Measurements from ENCODE around the gene INO80E. TPM values are rescaled to one million over a fixed set of nuclear protein-coding genes. Genes with fewer than 3 reads are reported as not detected.
"Not testable (repeated sequence)": the region's sequence is repeated elsewhere in the genome, so short reads cannot be mapped to it uniquely, and the experiment has no call there.

INO80E gene
- total RNA-seq, 1 experiment from 2014 or later: 87.8 TPM

DNA sequence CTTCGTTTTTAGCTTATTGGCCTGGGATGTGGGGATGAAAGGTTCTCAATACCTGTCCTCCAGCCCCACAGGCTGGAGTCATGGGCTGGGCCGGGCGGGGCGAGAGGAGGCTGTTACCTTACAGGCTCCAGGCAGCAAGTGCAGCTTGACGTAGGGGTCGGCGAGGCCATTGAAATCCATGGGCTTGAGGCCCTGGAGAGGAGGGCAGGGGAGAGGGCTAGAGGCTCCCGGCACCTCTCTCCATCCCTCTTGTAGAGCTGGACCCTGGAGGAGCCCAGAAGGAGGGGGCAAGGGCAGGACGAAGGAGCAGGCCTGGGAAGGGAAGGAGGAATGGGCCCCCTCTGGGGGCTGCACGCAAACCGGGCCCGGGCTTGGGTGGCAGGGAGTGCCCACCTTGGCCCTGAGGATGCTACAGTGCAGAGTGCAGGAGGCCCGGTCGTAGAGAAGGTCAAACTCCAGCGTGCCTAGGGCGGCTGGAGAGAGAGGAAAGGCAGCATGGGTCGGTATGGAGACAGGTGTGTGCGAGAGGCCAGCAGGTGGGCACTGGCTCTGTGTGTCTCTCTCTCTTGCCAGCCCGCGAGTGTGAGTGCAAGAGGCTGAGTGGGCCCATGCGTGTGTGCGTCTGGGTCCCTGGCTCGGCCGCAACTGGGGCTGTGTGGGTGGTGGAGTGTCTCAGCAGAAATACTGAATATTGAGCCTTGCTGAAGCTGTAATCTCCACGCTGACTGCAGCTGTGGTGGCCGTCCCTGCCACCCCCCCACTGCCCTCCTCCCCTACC lies 13.2 kb downstream of the INO80E start:
- no peak for DNase-seq (ENCODE audit: extremely low read depth, low read depth)

DNA sequence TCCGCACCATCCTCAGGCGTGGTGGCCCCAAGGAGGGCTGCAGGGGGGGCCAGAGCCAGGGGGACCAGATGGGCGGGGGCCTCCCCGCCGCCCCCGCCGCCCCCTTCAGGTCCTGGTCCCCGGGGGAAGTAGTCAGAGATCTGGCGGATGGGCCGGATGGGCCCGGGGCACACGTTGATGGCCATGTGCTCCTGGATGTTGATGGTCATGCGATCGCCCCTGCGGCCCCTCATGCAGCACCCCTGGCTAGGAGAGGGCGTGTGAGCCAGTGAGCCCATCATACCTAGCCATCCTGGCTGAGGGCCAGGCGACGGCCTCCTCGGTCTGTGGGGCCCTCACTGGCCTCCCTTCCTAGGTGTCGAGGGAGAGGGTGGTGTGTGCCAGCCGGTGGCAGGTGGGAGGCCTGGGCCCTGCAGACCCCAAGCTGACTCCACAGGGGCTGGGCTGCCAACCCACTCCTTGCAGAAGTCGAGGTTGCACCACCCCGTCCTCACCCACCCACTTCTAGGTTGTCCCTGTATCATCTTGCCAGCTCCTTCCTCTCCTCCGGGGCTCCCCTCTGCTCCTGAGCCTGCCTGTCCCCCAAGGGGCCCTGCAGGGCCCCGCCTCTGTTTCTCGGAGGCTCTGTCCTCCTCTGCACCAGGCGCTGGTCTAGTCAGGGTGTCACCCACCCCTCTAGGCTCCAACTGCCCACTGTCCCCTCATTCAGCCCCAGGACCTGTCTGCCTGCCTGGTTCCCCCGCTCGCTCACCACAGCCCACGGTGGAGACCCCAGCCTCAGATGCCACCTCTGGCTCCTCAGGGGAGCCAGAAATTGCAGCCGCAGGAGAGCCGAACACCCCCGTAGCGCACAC lies 14.2 kb downstream of the INO80E start:
- no peak for DNase-seq (ENCODE audit: extremely low read depth, low read depth)

DNA sequence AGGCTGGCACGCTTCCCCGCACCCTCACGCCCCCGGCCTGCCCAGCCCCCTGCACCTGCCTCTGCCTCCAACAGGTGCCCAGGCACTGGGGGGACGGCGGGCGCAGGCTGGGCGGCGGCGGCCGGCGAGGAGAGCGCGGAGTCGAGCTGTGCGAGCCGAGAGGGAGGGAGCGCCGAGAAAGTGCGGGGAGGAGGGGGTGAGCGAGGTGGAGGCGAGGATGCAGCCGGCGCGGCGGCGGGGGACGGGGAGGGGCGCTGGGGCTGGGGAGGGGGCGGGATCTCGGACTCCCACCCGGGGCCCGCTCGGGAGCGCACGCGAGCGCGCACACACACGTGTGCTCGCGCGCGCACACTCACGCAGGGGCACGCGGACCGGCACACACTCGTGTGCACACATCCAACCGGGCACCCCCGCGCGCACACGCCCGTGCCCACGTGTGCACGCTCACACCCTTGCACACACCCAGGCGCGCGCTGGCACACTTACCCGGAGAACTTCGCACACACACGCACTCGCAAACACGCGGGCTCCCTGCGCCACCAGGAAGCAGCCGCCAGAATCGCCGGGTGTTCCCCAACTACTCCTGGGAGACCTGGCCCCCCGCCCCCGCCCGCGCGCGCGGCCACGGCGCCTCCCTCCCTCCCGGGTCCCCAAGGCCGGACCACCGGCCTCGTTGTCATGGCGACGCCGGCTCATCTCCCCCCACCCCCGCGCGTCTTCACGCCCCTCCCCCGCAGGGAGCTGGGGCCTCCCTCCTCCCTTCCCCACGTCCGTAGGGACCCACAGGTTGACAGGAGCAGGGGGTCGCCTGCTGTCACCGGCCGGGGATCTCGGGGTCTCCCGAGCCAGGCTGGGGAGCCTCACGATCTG lies 15.0 kb downstream of the INO80E start, which contains the start of gene DOC2A:
Gene DOC2A, minus strand, starts transcription at position 184 of the 870 bp plus-strand sequence. CDS start 805 bp downstream, outside the sequence.
- DNase-seq (ENCODE audit: extremely low read depth, low read depth): no peak

DNA sequence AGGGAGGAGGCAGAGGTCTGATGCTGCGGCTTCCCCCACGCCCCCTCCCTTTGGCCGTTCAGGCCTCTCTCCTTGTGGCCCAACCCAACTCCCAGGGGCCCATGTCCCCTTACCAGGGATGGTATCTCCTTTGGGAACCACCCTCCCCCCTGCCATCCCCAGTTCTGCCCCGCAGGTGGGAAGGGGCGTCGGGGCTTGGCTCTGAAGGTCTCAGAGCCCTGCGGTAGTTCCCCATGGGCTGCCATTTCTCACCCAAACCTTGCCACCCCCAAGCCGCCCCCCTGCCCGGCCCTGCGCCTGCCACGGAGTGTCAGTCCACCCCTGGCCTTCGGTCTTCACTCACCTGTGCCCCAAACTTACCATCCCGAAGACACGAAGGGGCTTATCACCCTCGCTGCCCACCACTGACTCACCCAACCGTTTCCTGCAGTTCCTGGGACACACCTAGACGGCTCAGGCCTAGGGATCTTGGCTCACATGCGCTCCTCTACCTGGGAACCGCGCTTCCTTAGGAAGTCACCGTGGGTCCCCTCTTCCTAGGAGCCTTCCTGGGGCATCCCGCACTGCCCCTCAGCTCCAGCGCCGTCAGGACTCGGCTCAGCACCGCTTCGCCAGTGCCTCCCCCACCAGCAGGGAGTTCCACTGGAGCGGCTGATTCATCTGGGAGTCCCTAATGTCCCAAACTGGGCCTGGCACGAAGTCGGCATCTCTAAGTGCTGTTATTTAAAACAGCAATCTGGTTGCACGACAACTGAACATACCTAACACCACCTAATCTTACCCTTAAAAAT lies 15.9 kb downstream of the INO80E start:
- no peak for DNase-seq (ENCODE audit: extremely low read depth, low read depth)

DNA sequence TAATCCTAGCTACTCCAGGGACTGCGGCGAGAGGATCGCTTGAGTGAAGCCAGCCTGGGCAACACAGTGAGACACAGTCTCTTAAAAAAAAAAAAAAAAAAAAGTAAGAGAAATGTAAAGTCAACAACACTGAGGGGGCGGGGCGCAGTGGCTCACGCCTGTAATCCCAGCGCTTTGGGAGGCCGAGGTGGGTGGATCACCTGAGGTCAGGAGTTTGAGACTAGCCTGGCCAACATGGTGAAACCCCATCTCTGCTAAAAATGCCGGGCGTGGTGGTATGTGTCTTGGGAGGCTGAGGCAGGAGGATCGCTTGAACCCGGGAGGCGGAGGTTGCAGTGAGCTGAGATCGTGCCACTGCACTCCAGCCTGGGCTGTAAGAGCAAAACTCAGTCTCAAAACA lies 16.6 kb downstream of the INO80E start:
- not testable (repeated sequence) for DNase-seq (ENCODE audit: extremely low read depth, low read depth)

DNA sequence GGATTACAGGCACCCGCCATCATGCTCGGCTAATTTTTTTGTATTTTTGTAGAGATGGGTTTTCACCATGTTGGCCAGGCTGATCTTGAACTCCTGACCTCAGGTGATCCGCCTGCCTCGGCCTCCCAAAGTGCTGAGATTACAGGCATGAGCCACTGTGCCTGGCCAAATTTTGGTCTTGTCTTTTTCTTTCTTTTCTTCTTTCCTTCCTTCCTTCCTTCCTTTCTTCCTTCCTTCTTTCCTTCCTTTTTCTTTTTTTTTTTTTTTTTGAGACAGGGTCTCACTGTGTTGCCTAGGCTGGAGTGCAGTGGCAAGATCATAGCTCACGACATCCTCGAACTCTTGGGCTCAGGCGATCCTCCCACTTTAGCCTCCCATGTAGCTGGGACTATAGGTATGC lies 19.4 kb downstream of the INO80E start:
- DNase-seq (ENCODE audit: extremely low read depth, low read depth): not testable (repeated sequence)

DNA sequence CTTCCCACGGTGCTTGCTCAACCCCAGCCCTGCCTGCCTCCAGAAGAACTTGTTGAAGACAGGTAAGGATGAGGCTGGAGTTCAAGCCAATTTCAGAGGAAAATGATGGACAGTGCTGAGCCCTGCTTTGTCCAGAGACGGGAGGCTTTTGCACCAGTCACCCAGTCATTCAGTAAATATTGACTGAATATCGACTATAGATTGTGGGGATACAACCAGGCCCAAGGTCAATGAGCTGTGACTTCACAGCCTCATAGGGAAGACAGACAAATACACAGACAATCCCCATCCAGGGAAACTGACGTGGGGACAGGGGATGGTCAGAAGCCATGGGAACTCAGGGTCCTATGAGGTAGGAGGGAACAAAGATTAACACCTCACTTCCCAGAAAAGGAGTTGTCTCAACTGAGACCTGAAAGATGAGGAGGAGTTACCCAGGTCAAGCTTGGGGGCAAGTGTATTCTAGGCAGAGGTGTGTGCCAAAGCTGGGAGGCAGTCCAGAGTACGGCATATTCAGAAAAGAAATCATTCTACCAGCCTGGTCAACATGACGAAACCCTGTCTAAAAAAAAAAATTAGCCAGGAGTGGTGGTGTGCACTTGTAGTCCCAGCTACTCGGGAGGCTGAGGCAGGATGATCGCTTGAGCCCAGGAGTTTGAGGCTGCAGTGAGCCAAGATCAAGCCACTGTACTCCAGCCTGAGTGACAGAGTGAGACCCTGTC lies 20.7 kb downstream of the INO80E start:
- no peak for DNase-seq (ENCODE audit: extremely low read depth, low read depth)

DNA sequence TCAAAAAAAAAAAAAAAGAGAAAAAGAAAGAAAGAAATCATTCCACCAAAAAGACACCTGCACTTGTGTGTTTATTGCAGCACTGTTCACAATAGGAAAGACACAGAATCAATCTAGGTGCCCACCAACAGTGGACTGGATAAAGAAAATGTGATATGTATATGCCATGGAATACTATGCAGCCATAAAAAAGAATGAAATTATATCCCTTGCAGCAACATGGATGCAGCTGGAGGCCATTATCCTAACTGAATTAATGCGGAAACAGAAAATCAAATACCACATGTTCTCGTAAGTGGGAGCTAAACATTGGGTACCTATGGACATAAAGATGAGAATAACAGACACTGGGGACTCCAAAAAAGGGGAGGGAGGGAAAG lies 21.2 kb downstream of the INO80E start:
- no peak for DNase-seq (ENCODE audit: extremely low read depth, low read depth)

DNA sequence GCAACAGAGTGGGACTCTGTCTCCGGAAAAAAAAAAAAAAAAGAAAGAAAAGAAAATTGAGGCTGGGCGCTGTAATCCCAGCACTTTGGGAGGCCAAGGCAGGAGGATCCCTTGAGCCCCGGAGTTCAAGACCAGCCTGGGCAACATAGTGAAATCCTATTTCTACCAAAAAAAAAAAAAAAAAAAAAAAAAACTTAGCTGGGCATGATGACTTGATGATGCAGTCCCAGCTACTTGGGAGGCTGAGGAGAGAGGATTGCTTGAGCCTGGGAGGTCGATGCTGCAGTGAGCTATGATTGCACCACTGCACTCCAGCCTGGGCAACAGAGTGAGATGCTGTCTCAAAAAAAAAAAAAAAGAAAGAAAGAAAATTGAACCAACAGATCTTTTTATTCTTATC lies 21.9 kb downstream of the INO80E start:
- DNase-seq (ENCODE audit: extremely low read depth, low read depth): not testable (repeated sequence)

DNA sequence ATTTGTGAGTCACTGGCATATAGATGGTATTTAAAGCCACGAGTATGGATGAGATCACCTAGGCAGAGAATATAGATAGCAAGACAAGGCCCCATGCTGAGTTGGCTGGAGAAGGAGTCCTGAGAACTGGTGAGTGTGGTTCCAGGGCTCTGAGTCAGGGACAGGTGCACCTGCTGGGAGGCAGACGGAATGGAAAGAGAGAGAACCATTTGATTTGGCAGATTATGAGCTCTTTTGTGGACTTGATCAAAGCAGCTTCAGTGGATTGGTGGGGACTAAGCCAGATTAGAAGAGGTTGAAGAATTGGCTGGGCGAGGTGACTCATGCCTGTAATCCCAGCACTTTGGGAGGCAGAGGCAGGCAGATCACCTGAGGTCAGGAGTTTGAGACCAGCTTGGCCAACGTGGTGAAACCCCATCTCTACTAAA lies 22.7 kb downstream of the INO80E start:
- no peak for DNase-seq (ENCODE audit: extremely low read depth, low read depth)

DNA sequence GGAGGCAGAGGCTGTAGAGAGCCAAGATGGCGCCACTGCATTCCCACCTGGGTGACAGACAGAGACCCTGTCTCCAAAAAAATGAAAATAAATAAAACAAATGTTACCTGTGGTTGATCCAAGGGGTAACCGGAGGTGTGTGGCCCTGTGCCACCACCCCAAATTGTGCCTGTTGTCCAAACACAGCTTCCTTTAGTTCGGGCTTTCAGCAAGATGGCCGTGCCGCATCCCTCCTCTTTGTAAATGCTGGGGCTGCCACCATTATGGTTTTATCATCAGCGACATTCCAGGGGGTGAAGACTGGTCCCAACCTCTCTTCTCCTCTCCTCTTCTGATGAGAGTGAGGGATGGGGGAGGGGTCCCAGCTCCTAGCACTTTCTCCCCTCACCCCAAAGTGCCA lies 26.8 kb downstream of the INO80E start, which contains the start of gene C16orf92:
Gene C16orf92, plus strand, starts transcription at position 312 of the 400 bp plus-strand sequence. CDS start 143 bp downstream, outside the sequence.
- no peak for DNase-seq (ENCODE audit: extremely low read depth, low read depth)

DNA sequence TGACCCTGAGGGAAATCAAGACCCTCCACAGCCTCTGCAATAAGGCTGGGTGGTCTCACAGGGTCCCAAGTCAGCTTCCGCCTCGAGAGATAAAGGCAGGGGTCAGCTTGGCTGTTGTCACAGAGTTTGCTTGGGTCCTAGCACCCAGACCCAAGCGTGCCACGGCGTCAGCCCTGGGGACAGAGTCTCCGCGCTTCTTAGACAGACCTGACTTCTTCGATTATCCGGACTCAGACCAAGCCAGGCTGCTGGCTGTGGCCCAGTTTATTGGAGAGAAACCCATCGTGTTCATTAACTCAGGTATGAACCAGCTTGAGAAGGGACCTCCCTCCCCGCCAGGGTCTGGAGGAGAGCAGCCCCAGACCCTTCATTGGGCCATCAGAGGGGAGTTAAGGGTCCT lies 27.5 kb downstream of the INO80E start:
- no peak for DNase-seq (ENCODE audit: extremely low read depth, low read depth)

DNA sequence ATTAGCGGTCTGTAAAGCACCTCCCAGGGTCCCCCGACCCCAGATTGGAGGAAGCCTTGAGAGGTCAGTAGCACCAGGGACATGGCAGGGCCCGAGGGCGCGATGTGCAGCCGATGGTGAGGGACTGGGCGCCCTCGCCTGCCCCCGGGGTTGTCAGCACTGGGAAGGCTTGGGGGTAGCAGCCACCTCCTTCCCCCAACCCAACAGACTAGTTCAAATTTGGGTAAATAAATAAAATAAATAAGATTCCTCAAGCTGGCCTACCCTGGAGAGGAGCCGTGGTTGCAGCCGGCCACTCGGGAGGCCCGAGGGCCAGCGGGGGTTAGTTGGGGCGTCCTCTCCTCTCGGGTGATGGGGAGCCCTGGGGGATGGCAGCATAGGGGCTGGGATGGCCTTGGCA lies 28.4 kb downstream of the INO80E start:
- no peak for DNase-seq (ENCODE audit: extremely low read depth, low read depth)

DNA sequence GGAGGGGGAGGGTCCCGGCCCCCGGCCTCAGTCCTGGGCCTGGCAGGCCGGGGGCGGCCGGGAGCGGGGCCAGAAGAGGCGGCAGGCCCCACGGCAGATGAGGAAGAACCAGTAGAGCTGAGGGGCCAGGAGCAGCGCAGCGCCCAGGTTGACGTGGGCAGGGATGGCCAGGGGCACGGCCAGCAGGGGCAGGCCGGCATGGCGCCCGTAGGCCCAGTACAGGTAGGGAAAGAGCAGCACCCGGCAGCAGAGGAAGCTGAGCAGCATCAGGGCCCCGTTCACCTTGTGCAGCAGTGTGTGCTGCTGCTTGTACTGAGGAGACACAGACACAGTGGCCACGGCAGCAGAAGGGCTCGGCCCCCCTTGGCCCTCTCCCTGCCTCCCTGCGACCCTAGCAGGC lies 29.1 kb downstream of the INO80E start:
- DNase-seq (ENCODE audit: extremely low read depth, low read depth): no peak

DNA sequence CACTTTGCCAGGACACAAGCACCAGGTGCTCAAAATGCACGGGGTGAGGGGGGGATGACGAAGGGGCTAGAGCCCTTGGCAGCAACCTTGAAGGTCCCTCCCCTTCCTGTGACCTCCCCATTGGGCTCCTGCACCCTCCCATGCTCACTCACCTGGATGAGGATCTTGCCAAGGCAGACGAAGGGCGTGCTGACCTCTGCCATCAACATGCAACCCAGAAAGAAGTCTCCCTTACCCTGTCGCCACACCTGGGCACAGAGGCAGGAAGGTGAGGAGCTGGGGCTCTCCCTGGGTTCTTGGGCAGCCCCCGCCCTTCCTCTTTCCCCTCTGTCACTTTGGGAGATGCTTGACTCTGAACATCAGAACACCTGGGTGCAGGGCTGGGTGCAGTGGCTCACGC lies 29.5 kb downstream of the INO80E start:
- no peak for DNase-seq (ENCODE audit: extremely low read depth, low read depth)

DNA sequence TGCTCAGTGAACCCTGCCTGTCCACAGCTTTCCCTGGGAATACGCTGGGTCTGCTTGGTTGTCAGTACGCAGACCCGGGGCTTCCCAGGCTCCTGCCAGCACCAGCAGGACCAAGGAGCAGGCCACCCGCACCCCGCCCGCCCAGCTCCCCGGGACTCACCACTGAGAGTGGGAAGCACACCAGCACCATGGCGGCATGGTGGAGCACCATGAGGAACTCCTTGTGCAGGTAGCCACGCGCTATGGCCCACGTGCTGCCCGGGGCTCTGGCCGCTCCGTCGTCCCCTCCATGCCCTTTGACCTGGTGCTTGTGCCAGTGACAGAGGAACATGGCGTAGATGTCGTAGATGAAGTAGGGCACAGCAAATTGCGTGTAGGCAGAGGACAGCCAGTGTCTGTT lies 30.4 kb downstream of the INO80E start:
- no peak for DNase-seq (ENCODE audit: extremely low read depth, low read depth)

DNA sequence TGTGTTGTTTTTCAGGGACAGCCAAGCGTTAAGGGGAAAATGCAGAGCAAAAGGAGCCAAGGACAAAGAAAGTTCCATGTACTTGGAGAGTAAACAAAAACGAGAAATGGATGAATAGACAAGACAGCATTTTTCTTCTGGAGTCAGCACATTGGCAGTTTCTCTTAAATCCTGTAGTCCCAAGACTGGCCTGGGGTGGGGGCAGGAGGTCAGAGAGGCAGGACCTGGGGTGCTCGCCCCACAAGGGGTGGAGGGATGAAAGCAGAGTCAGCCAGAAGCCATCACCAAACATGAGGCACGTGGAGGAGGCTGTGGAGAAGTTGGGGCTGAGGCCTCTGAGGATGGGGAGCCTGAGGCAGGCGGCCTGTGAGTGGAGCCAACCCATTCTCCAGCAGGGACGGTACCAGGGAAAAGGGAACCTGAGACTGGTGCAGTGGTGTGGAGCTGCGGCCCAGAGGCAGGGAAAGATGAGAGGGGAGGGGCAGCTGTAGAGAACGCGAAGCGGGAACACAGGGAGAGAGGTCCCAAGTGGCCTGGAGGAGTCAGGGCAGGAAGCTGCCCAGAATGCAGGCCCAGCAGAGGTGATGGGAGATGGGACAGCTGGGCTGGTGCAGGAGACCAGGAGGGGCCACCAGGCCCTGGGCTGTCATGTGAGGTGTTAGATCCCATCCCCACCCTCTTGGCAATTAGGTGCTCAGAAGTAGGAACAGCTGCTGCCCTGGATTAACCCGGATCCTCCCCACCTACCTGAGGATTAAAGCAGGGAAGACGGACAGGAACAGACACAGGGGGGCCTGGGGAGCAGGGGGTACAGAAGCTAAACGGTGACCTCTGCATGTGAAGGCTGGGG lies 31.8 kb downstream of the INO80E start:
- DNase-seq (ENCODE audit: extremely low read depth, low read depth): no peak

DNA sequence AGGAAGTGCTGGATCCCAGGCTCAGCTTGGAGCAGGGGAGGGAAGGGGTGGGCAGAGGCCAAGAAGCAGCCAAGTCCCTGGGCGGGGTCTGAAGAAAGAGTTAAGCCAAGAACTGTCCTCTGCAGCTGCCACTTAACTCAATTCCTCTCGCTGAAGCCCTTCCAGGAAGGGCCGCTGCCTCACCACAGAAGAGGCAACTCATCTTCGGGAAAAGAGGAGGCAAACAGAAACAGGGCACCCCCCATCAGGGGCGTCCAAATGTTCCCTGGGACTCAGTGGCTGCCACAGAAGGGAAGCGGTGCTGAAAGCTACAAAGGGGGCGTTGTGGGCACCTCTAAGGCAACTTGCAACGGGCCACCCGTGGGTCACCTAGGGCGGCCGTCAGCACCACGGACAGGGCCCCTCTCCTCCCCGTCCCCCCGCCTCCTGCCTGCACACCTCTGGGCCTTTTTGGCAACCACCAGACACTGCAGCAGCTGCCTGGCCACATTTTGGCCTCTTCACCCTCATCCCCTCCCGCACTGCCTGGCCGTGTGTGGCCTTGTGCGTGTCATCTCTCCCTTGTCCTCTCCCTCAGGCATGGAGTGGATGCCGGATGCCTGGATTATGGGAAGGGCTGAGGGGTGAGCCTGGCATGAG lies 32.5 kb downstream of the INO80E start:
- DNase-seq (ENCODE audit: extremely low read depth, low read depth): no peak
